Measurements from ENCODE around the gene NLGN1. TPM values are rescaled to one million over a fixed set of nuclear protein-coding genes. Genes with fewer than 3 reads are reported as not detected.

The NLGN1 gene
- total RNA-seq, 5 donors from 2014 or later (not counting 1 experiment from before 2014, with no cell fraction given): 0.18 TPM; not detected in 4

GRCh38 chr3:174325171-174325570 is 927.6 kb downstream of the NLGN1 start:
- DNase-seq (no peak), ATAC-seq (replicated peaks in 1 of 4) (no peak)
- Histone ChIP-seq H3K27me3 (replicated peaks in 1 of 2; ENCODE audit: control insufficient read depth in 2 of 2, extremely low read depth in 1 of 2, insufficient read depth in 2 of 2, low read length in 1 of 2) (no peaks in the 10 kb centered on the region), H3K36me3 (ENCODE audit: control insufficient read depth in 2 of 2, extremely low read depth in 1 of 2, insufficient read depth in 1 of 2, low read length in 1 of 2) (no peaks in the 10 kb centered on the region), H3K27ac (ENCODE audit: low read length) (no peak overlapping the region), H3K4me3 (ENCODE audit: control insufficient read depth in 1 of 2, extremely low read depth in 1 of 2, low read length in 1 of 2) (no peak overlapping the region), H3K4me1 (ENCODE audit: control insufficient read depth in 1 of 2, extremely low read depth in 1 of 2, insufficient read depth in 2 of 2, low read length in 2 of 2) (no peaks in the 10 kb centered on the region), H3K9me3 (no peaks in the 10 kb centered on the region)
- no CpG with 5 or more reads among the region's 3 CpGs for WGBS (ENCODE audit: insufficient coverage)
- CTCF ChIA-PET: no interaction called here
- H3K27me3 Mint-ChIP-seq: no peaks in the 10 kb centered on the region
- no peak overlapping the region for H3K4me3 Mint-ChIP-seq
- H3K4me1 Mint-ChIP-seq: no peaks in the 10 kb centered on the region
- no peaks in the 10 kb centered on the region for H3K36me3 Mint-ChIP-seq
- H3K9me3 Mint-ChIP-seq: peaks cover 6 to 17% (median 11%) of the 10 kb centered on the region in 3 donors
- POLR2A ChIA-PET: no interaction called here
- no peak overlapping the region for H3K27ac Mint-ChIP-seq

GRCh38 chr3:174325834-174326700 is 928.5 kb downstream of the NLGN1 start:
- DNase-seq: no peak
- Mint-ChIP-seq H3K4me1 (no peaks in the 10 kb centered on the region), H3K9me3 (peaks cover 3 to 15% (median 13%) of the 10 kb centered on the region in 3 donors), H3K27me3 (no peaks in the 10 kb centered on the region), H3K36me3 (no peaks in the 10 kb centered on the region), H3K4me3 (no peak overlapping the region), H3K27ac (no peak overlapping the region)
- ChIA-PET CTCF (no interaction called here), POLR2A (no interaction called here)
- Histone ChIP-seq H3K9me3 (no peaks in the 10 kb centered on the region), H3K27ac (ENCODE audit: low read length) (no peak overlapping the region), H3K27me3 (replicated peaks in 1 of 2; ENCODE audit: control insufficient read depth in 2 of 2, extremely low read depth in 1 of 2, insufficient read depth in 2 of 2, low read length in 1 of 2) (no peaks in the 10 kb centered on the region), H3K4me3 (ENCODE audit: control insufficient read depth in 1 of 2, extremely low read depth in 1 of 2, low read length in 1 of 2) (no peak overlapping the region), H3K36me3 (ENCODE audit: control insufficient read depth in 2 of 2, extremely low read depth in 1 of 2, insufficient read depth in 1 of 2, low read length in 1 of 2) (no peaks in the 10 kb centered on the region), H3K4me1 (ENCODE audit: control insufficient read depth in 1 of 2, extremely low read depth in 1 of 2, insufficient read depth in 2 of 2, low read length in 2 of 2) (no peaks in the 10 kb centered on the region)
- no peak for ATAC-seq (replicated peaks in 1 of 4)
- 65% methylated on average over 4 of the region's 7 CpGs for WGBS (ENCODE audit: insufficient coverage)

- ChIA-PET CTCF (no interaction called here), POLR2A (no interaction called here)
- H3K9me3 ChIP-seq: no peaks in the 10 kb centered on the region
- no peaks in the 10 kb centered on the region for H3K36me3 ChIP-seq (ENCODE audit: control insufficient read depth in 2 of 2, extremely low read depth in 1 of 2, insufficient read depth in 1 of 2, low read length in 1 of 2)
- H3K27me3 Mint-ChIP-seq: no peaks in the 10 kb centered on the region
- no peak overlapping the region for H3K27ac ChIP-seq (ENCODE audit: low read length)
- no peaks in the 10 kb centered on the region for H3K36me3 Mint-ChIP-seq
- no peak overlapping the region for H3K4me3 ChIP-seq (ENCODE audit: control insufficient read depth in 1 of 2, extremely low read depth in 1 of 2, low read length in 1 of 2)
- DNase-seq: no peak
- WGBS (ENCODE audit: insufficient coverage): 100% methylated on average over 2 of the region's 3 CpGs
- no peaks in the 10 kb centered on the region for H3K4me1 ChIP-seq (ENCODE audit: control insufficient read depth in 1 of 2, extremely low read depth in 1 of 2, insufficient read depth in 2 of 2, low read length in 2 of 2)
- no peak overlapping the region for H3K4me3 Mint-ChIP-seq
- H3K27ac Mint-ChIP-seq: no peak overlapping the region
- peaks cover 3 to 11% (median 7%) of the 10 kb centered on the region in 3 donors for H3K9me3 Mint-ChIP-seq
- H3K27me3 ChIP-seq (replicated peaks in 1 of 2; ENCODE audit: control insufficient read depth in 2 of 2, extremely low read depth in 1 of 2, insufficient read depth in 2 of 2, low read length in 1 of 2): no peaks in the 10 kb centered on the region
- no peak for ATAC-seq (replicated peaks in 1 of 4)
- no peaks in the 10 kb centered on the region for H3K4me1 Mint-ChIP-seq
Measured at GRCh38 chr3:174329321-174329720, 931.8 kb downstream of the NLGN1 start.

- Mint-ChIP-seq H3K4me1 (no peaks in the 10 kb centered on the region), H3K27me3 (no peaks in the 10 kb centered on the region), H3K4me3 (no peak overlapping the region), H3K36me3 (no peaks in the 10 kb centered on the region), H3K27ac (no peak overlapping the region), H3K9me3 (peaks cover 3 to 11% (median 7%) of the 10 kb centered on the region in 3 donors)
- no peaks in the 10 kb centered on the region for H3K4me1 ChIP-seq (ENCODE audit: control insufficient read depth in 1 of 2, extremely low read depth in 1 of 2, insufficient read depth in 2 of 2, low read length in 2 of 2)
- DNase-seq (no peak), ATAC-seq (replicated peaks in 1 of 4) (no peak)
- ChIA-PET POLR2A (no interaction called here), CTCF (no interaction called here)
- H3K27ac ChIP-seq (ENCODE audit: low read length): no peak overlapping the region
- H3K9me3 ChIP-seq: no peaks in the 10 kb centered on the region
- no peaks in the 10 kb centered on the region for H3K27me3 ChIP-seq (replicated peaks in 1 of 2; ENCODE audit: control insufficient read depth in 2 of 2, extremely low read depth in 1 of 2, insufficient read depth in 2 of 2, low read length in 1 of 2)
- no peak overlapping the region for H3K4me3 ChIP-seq (ENCODE audit: control insufficient read depth in 1 of 2, extremely low read depth in 1 of 2, low read length in 1 of 2)
- H3K36me3 ChIP-seq (ENCODE audit: control insufficient read depth in 2 of 2, extremely low read depth in 1 of 2, insufficient read depth in 1 of 2, low read length in 1 of 2): no peaks in the 10 kb centered on the region
Measured at GRCh38 chr3:174330303-174330702, 932.8 kb downstream of the NLGN1 start.

DNA sequence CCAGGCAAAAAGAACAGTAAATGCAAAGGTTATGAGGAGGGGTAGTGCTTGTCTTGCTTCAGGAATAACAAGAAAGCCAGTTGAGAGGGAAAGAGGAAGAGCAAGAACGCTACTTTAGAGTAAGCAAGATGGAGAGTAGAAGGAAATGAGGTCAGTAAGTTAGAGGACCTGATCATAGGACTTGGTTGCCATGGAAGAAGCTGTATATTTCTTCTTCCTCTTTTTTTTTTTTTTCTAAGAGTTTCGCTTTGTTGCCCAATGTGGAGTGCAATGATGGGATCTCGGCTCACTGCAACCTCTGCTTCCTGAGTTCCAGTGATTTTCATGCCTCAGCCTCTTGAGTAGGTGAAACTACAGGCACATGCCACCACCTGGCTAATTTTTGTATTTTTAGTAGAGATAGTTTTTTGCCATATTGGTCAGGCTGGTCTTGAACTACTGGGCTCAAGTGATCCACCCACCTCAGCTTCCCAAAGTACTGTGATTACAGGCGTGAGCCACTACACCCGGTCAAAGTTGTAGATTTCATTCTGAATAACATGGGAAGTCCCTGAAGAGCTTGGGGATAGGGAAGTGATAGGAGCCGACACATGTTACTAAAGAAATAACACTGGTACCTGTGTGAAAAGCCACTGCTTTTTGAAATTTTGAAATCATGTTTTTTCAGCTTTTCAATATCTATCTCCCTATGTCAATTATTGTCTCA is 933.7 kb downstream of the NLGN1 start:
- DNase-seq (no peak), ATAC-seq (replicated peaks in 1 of 4) (no peak)
- H3K4me1 ChIP-seq (ENCODE audit: control insufficient read depth in 1 of 2, extremely low read depth in 1 of 2, insufficient read depth in 2 of 2, low read length in 2 of 2): no peaks in the 10 kb centered on the region
- H3K9me3 ChIP-seq: no peaks in the 10 kb centered on the region
- CTCF ChIA-PET: no interaction called here
- Mint-ChIP-seq H3K4me3 (no peak overlapping the region), H3K27me3 (no peaks in the 10 kb centered on the region), H3K36me3 (no peaks in the 10 kb centered on the region), H3K9me3 (peaks cover 3 to 11% (median 7%) of the 10 kb centered on the region in 3 donors), H3K4me1 (no peaks in the 10 kb centered on the region), H3K27ac (no peak overlapping the region)
- no peaks in the 10 kb centered on the region for H3K27me3 ChIP-seq (replicated peaks in 1 of 2; ENCODE audit: control insufficient read depth in 2 of 2, extremely low read depth in 1 of 2, insufficient read depth in 2 of 2, low read length in 1 of 2)
- POLR2A ChIA-PET: no interaction called here
- H3K4me3 ChIP-seq (ENCODE audit: control insufficient read depth in 1 of 2, extremely low read depth in 1 of 2, low read length in 1 of 2): no peak overlapping the region
- no CpG with 5 or more reads among the region's 6 CpGs for WGBS (ENCODE audit: insufficient coverage)
- H3K36me3 ChIP-seq (ENCODE audit: control insufficient read depth in 2 of 2, extremely low read depth in 1 of 2, insufficient read depth in 1 of 2, low read length in 1 of 2): no peaks in the 10 kb centered on the region
- no peak overlapping the region for H3K27ac ChIP-seq (ENCODE audit: low read length)

DNA sequence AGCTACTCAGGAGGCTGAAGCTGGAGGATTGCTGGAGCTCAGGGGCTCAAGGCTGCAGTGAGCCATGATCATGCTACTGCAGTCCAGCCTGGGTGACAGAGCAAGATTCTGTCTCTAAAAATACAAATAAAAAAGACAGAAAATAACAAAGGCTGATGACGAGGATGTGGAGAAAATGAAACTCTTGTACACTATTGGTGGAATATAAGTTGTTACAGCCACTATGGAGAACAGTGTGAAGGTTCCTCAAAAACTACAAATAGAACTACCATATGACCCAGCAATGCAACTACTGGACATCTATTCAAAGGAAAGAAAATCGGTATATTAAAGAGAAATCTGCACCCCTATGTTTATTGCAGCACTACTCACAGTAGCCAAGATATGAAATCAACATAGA is 934.8 kb downstream of the NLGN1 start:
- H3K27ac Mint-ChIP-seq: no peak overlapping the region
- H3K4me3 Mint-ChIP-seq: no peak overlapping the region
- no peaks in the 10 kb centered on the region for H3K27me3 ChIP-seq (replicated peaks in 1 of 2; ENCODE audit: control insufficient read depth in 2 of 2, extremely low read depth in 1 of 2, insufficient read depth in 2 of 2, low read length in 1 of 2)
- whole genome bisulfite sequencing (ENCODE audit: insufficient coverage): no CpG with 5 or more reads among the region's 2 CpGs
- no peaks in the 10 kb centered on the region for H3K4me1 ChIP-seq (ENCODE audit: control insufficient read depth in 1 of 2, extremely low read depth in 1 of 2, insufficient read depth in 2 of 2, low read length in 2 of 2)
- DNase-seq (no peak), ATAC-seq (replicated peaks in 1 of 4) (no peak)
- ChIA-PET CTCF (no interaction called here), POLR2A (no interaction called here)
- H3K4me3 ChIP-seq (ENCODE audit: control insufficient read depth in 1 of 2, extremely low read depth in 1 of 2, low read length in 1 of 2): no peak overlapping the region
- no peaks in the 10 kb centered on the region for H3K27me3 Mint-ChIP-seq
- peaks cover 3 to 12% (median 11%) of the 10 kb centered on the region in 3 donors for H3K9me3 Mint-ChIP-seq
- H3K36me3 Mint-ChIP-seq: no peaks in the 10 kb centered on the region
- no peaks in the 10 kb centered on the region for H3K9me3 ChIP-seq
- no peak overlapping the region for H3K27ac ChIP-seq (ENCODE audit: low read length)
- no peaks in the 10 kb centered on the region for H3K4me1 Mint-ChIP-seq
- H3K36me3 ChIP-seq (ENCODE audit: control insufficient read depth in 2 of 2, extremely low read depth in 1 of 2, insufficient read depth in 1 of 2, low read length in 1 of 2): no peaks in the 10 kb centered on the region

All from T-cell (primary cell).